WTC11 (cell line): ENCODE results near the gene NUB1. TPM values are rescaled to one million over a fixed set of nuclear protein-coding genes. Genes with fewer than 3 reads are reported as not detected.
A peak's percentile ranks its signal among the peaks of the same experiment; 100 is the strongest.

ENCODE experiments used
- ATAC-seq: fragments of 200-7000 bp; cut with Tn5 transposase; 2 replicates; pipeline ENCODE4 v1.10.0; 2021; ENCODE audit warnings: mild to moderate bottlenecking, moderate library complexity
- CTCF ChIA-PET: fragments of 300-600 bp; sonication (Branson Sonifier 250); formaldehyde crosslinking; loops from one replicate; lab custom pipeline; 2021; ENCODE audit warnings: antibody characterized with exemption; lab: Charles Lee
- POLR2A ChIA-PET: fragments of 350-600 bp; sonication (Branson Sonifier 250); formaldehyde crosslinking; loops from one replicate; lab custom pipeline; 2021; ENCODE audit warnings: antibody characterized with exemption; lab: Charles Lee
- DNase-seq: peaks from one replicate; pipeline ENCODE4 v3.0.0; 2021; ENCODE audit warnings: low spot score
- H3K27ac Mint-ChIP-seq: 2 replicates; pipeline ENCODE4 v1.8.0; 2021; ENCODE audit warnings: mixed read lengths
- H3K27me3 Mint-ChIP-seq: 2 replicates; pipeline ENCODE4 v1.8.0; 2021; ENCODE audit warnings: low read depth, mild to moderate bottlenecking, moderate library complexity, mixed read lengths
- H3K36me3 Mint-ChIP-seq: 2 replicates; pipeline ENCODE4 v1.8.0; 2021; ENCODE audit warnings: mixed read lengths
- H3K4me1 Mint-ChIP-seq: 2 replicates; pipeline ENCODE4 v1.8.0; 2022; ENCODE audit warnings: mixed read lengths
- H3K4me3 Mint-ChIP-seq: 2 replicates; pipeline ENCODE4 v1.8.0; 2021; ENCODE audit warnings: mild to moderate bottlenecking, moderate library complexity, mixed read lengths
- H3K9me3 Mint-ChIP-seq: 2 replicates; pipeline ENCODE4 v1.8.0; 2021; ENCODE audit warnings: mixed read lengths
- ATF1 ChIP-seq: sonication (generic); formaldehyde crosslinking; IDR thresholded peaks from 2 replicates; pipeline ENCODE4 v1.8.1; 2023; ENCODE audit warnings: mild to moderate bottlenecking, moderate library complexity, missing genetic modification reagents
- E2F5 ChIP-seq: sonication (generic); formaldehyde crosslinking; IDR thresholded peaks from 2 replicates; pipeline ENCODE4 v1.8.1; 2022; ENCODE audit warnings: mild to moderate bottlenecking, moderate library complexity, missing genetic modification reagents
- FOXK1 ChIP-seq: sonication (generic); formaldehyde crosslinking; IDR thresholded peaks from 2 replicates; pipeline ENCODE4 v1.8.0; 2022; ENCODE audit warnings: mild to moderate bottlenecking, moderate library complexity, missing genetic modification reagents
- GTF2I ChIP-seq: fragments of 250-450 bp; sonication (Bioruptor Pico); conservative IDR thresholded peaks from 2 replicates; pipeline ENCODE4 v1.4.0; 2021; ENCODE audit warnings: mild to moderate bottlenecking
- IRF2 ChIP-seq: sonication (generic); formaldehyde crosslinking; IDR thresholded peaks from 2 replicates; pipeline ENCODE4 v1.8.0; 2022; ENCODE audit warnings: low read depth, missing genetic modification reagents, borderline replicate concordance
- MAX ChIP-seq: sonication (generic); formaldehyde crosslinking; IDR thresholded peaks from 2 replicates; pipeline ENCODE4 v1.8.0; 2022; ENCODE audit warnings: mild to moderate bottlenecking, missing genetic modification reagents
- NR1H2 ChIP-seq: sonication (generic); formaldehyde crosslinking; IDR thresholded peaks from 2 replicates; pipeline ENCODE4 v1.9.0; 2021; ENCODE audit warnings: mild to moderate bottlenecking, moderate library complexity, missing genetic modification reagents
- RORB ChIP-seq: fragments of 250-450 bp; sonication (Bioruptor Pico); IDR thresholded peaks from 2 replicates; pipeline ENCODE4 v1.9.0; 2021; ENCODE audit warnings: mild to moderate bottlenecking
- USF2 ChIP-seq: sonication (generic); formaldehyde crosslinking; IDR thresholded peaks from 2 replicates; pipeline ENCODE4 v1.8.1; 2023; ENCODE audit warnings: mild to moderate bottlenecking, missing genetic modification reagents, moderate library complexity
- ZNF263 ChIP-seq: sonication (generic); formaldehyde crosslinking; IDR thresholded peaks from 2 replicates; pipeline ENCODE4 v1.8.1; 2022; ENCODE audit warnings: low read depth, mild to moderate bottlenecking, moderate library complexity, missing genetic modification reagents
- total RNA-seq: library from RNA; stranded (reverse); gene quantifications from 3 replicates; pipeline ENCODE4 v1.2.3, GENCODE V29; 2021
- TF ChIP-seq, protein P1 (sequence below): fragments of 250-450 bp; sonication (Bioruptor Pico); IDR thresholded peaks from 2 replicates; pipeline ENCODE4 v1.9.0; 2021; ENCODE audit warnings: moderate library complexity, mild to moderate bottlenecking, inconsistent platforms, borderline replicate concordance
- TF ChIP-seq, protein P2 (sequence below): sonication (generic); formaldehyde crosslinking; IDR thresholded peaks from 2 replicates; pipeline ENCODE4 v1.8.0; 2022; ENCODE audit warnings: mild to moderate bottlenecking, missing genetic modification reagents
- TF ChIP-seq, protein P3 (sequence below): sonication (generic); formaldehyde crosslinking; IDR thresholded peaks from 2 replicates; pipeline ENCODE4 v1.8.0; 2022; ENCODE audit warnings: missing genetic modification reagents

NUB1 gene
- total RNA-seq, 1 experiment from 2014 or later = 38.3 TPM

DNA sequence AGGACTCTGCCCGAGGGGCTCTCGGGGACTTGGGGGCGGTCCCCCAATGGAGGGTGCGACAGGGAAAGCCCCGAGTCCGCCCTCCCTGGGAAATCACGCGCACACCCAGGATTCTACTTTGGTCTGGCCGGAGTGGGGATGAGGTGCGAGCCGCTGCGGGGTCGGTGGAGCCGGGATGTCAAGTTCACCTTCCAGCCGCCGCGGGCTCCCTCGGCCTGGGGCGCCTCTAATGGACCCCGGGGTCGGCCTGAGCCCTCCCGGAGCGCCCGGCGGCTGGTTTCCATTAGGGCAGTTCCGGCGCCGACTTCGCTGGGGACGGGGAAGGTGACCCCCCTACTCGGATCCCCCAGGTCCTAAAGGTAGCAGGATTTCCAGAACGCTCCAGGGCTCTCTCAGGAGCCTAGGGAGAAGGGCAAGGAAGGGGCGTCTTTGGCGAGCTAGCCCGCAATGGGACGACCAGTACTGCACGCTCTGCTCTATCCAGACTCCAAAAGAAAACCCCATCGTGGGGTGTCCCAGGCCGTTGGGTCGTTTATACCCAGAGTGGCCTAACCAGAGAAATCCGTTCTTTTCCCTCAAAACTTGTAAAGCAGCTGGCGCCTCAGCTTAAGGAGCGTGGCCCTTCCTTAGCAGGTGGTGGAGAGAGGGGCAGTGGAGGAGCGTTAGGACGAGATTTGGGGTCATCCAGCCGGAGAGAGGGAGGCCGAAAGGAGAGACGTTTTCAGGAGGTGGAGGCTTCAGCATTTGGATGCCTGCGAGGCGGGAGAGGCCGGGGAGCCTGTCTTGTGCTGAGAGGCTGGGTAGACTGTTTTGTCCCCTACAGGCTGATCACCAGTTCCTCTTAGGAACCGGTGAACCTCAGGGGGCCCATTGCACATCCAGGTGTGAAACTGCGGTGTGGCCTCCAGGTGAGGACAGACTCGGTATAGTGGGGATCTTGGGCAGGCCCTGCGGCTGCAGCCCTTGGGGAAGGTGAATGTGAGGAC is 69.1 kb downstream of the NUB1 start (continued):
- TF ChIP-seq E2F5 (CRISPR knock-in tag) = 0 out of 2 replicates have a peak, but pooled peaks have one; percentile 6
- TF ChIP-seq, protein P1, sequence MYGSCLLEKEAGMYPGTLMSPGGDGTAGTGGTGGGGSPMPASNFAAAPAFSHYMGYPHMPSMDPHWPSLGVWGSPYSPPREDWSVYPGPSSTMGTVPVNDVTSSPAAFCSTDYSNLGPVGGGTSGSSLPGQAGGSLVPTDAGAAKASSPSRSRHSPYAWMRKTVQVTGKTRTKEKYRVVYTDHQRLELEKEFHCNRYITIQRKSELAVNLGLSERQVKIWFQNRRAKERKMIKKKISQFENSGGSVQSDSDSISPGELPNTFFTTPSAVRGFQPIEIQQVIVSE (CRISPR knock-in tag) = no peak
- TF ChIP-seq GTF2I (CRISPR knock-in tag) = no peak
- no peak for TF ChIP-seq RORB
- no peak for TF ChIP-seq ATF1
- no peak for TF ChIP-seq NR1H2 (CRISPR knock-in tag)
- peak; percentile 25; the same call in 1 of the 2 replicates for TF ChIP-seq FOXK1 (CRISPR knock-in tag)
- TF ChIP-seq MAX (CRISPR knock-in tag) = no peak

DNA sequence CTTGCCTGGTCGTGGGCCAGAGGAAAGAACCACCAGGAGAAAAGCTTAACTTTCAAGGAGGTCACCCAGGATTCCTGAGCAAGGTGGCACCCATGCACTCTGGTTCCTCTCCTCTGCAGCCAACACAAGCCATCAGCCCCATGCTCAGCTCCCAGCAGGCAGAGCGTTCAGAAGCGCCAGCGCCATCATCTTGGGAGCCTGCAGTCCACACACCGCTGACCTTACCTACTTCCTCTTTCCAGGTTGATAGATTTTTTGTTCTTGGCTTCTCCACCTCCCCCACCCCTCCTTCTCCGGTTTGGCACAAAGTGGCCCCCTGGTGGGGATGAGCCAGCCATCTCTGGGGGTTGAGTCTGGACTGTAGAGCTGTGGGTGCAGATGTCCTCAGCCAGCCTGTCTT is 69.9 kb downstream of the NUB1 start:
- ChIA-PET CTCF (interaction anchor here (0.6 to 3.2 kb wide), 6 partner anchors 11 to 43 kb away, joined by 3 to 22 read pairs (median 7); partner anchors contain the start of gene CRYGN), POLR2A (interaction anchor here (0.7 to 1.2 kb wide), 2 partner anchors 29 to 311 kb away, joined by 3 to 4 read pairs; partner anchors contain the start of gene CRYGN)
- TF ChIP-seq, protein P2, sequence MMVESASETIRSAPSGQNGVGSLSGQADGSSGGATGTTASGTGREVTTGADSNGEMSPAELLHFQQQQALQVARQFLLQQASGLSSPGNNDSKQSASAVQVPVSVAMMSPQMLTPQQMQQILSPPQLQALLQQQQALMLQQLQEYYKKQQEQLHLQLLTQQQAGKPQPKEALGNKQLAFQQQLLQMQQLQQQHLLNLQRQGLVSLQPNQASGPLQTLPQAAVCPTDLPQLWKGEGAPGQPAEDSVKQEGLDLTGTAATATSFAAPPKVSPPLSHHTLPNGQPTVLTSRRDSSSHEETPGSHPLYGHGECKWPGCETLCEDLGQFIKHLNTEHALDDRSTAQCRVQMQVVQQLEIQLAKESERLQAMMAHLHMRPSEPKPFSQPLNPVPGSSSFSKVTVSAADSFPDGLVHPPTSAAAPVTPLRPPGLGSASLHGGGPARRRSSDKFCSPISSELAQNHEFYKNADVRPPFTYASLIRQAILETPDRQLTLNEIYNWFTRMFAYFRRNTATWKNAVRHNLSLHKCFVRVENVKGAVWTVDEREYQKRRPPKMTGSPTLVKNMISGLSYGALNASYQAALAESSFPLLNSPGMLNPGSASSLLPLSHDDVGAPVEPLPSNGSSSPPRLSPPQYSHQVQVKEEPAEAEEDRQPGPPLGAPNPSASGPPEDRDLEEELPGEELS = 0 out of 2 replicates have a peak, but pooled peaks have one; percentile 24
- TF ChIP-seq USF2 (CRISPR knock-in tag) = no peak
- no peak for ATAC-seq
- Mint-ChIP-seq H3K9me3 (no peaks in the 10 kb centered on the region), H3K27ac (no peak overlapping the region), H3K4me3 (peak overlapping the region; percentile 73; the same call in 1 of the 2 replicates), H3K36me3 (no peaks in the 10 kb centered on the region), H3K27me3 (peaks cover 64% of the 10 kb centered on the region), H3K4me1 (peaks cover 39% of the 10 kb centered on the region)
- DNase-seq = no peak

GRCh38 chr7:151412318-151412717 is 70.7 kb downstream of the NUB1 start:
- H3K27me3 Mint-ChIP-seq = peaks cover 72% of the 10 kb centered on the region
- no peaks in the 10 kb centered on the region for H3K9me3 Mint-ChIP-seq
- no peaks in the 10 kb centered on the region for H3K36me3 Mint-ChIP-seq
- H3K27ac Mint-ChIP-seq = no peak overlapping the region
- DNase-seq = no peak
- CTCF ChIA-PET = interaction anchor here (0.6 to 3.2 kb wide), 4 partner anchors 12 to 36 kb away, joined by 3 to 22 read pairs (median 9); partner anchors contain the start of gene CRYGN
- TF ChIP-seq IRF2 = no peak
- no peak for ATAC-seq
- no peak overlapping the region for H3K4me3 Mint-ChIP-seq
- POLR2A ChIA-PET = interaction anchor here (0.7 kb wide), 1 partner anchor 311 kb away, joined by 3 read pairs; no protein-coding TSS in a partner anchor
- peaks cover 44% of the 10 kb centered on the region for H3K4me1 Mint-ChIP-seq

DNA sequence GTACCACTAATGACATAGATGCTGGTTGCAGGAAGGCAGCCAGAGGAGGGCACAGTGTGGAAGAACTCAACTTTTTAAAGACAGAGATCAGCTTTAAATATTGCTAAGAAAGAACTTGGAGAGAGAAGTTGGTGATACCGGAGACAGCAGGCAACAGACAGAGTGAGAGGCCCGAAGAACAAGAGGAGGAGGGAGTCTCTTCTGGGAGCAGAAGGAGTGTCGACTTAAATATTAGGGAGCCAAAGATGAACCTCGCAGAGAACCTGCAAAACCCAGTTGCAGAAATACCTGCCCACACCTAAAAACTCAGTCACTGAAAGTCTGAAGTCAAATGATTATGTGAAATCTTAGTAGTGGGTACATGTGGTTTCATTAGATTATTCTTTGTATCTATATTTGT is 71.6 kb downstream of the NUB1 start:
- ATAC-seq (no peak), DNase-seq (no peak)
- TF ChIP-seq, protein P3, sequence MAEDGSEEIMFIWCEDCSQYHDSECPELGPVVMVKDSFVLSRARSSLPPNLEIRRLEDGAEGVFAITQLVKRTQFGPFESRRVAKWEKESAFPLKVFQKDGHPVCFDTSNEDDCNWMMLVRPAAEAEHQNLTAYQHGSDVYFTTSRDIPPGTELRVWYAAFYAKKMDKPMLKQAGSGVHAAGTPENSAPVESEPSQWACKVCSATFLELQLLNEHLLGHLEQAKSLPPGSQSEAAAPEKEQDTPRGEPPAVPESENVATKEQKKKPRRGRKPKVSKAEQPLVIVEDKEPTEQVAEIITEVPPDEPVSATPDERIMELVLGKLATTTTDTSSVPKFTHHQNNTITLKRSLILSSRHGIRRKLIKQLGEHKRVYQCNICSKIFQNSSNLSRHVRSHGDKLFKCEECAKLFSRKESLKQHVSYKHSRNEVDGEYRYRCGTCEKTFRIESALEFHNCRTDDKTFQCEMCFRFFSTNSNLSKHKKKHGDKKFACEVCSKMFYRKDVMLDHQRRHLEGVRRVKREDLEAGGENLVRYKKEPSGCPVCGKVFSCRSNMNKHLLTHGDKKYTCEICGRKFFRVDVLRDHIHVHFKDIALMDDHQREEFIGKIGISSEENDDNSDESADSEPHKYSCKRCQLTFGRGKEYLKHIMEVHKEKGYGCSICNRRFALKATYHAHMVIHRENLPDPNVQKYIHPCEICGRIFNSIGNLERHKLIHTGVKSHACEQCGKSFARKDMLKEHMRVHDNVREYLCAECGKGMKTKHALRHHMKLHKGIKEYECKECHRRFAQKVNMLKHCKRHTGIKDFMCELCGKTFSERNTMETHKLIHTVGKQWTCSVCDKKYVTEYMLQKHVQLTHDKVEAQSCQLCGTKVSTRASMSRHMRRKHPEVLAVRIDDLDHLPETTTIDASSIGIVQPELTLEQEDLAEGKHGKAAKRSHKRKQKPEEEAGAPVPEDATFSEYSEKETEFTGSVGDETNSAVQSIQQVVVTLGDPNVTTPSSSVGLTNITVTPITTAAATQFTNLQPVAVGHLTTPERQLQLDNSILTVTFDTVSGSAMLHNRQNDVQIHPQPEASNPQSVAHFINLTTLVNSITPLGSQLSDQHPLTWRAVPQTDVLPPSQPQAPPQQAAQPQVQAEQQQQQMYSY (CRISPR knock-in tag) = no peak
- TF ChIP-seq, protein P1 (CRISPR knock-in tag) = no peak
- TF ChIP-seq IRF2 (no peak), ZNF263 (CRISPR knock-in tag) (no peak)
- H3K36me3 Mint-ChIP-seq = no peaks in the 10 kb centered on the region
- ChIA-PET CTCF (no interaction called here), POLR2A (no interaction called here)
- H3K4me1 Mint-ChIP-seq = peaks cover 44% of the 10 kb centered on the region
- H3K4me3 Mint-ChIP-seq = no peak overlapping the region
- H3K27me3 Mint-ChIP-seq = peaks cover 81% of the 10 kb centered on the region
- H3K27ac Mint-ChIP-seq = no peak overlapping the region
- H3K9me3 Mint-ChIP-seq = no peaks in the 10 kb centered on the region
